Superior temporal gyrus (tissue), 1 donor: ENCODE measurements around the gene RNMT.
"Not testable (repeated sequence)": the region's sequence is repeated elsewhere in the genome, so short reads cannot be mapped to it uniquely, and the experiment has no call there.

ENCODE experiments used
- DNase-seq: peaks from one replicate; pipeline ENCODE4 v3.0.0-alpha.2; 2016; ENCODE audit errors: extremely low spot score

Gene RNMT

DNA sequence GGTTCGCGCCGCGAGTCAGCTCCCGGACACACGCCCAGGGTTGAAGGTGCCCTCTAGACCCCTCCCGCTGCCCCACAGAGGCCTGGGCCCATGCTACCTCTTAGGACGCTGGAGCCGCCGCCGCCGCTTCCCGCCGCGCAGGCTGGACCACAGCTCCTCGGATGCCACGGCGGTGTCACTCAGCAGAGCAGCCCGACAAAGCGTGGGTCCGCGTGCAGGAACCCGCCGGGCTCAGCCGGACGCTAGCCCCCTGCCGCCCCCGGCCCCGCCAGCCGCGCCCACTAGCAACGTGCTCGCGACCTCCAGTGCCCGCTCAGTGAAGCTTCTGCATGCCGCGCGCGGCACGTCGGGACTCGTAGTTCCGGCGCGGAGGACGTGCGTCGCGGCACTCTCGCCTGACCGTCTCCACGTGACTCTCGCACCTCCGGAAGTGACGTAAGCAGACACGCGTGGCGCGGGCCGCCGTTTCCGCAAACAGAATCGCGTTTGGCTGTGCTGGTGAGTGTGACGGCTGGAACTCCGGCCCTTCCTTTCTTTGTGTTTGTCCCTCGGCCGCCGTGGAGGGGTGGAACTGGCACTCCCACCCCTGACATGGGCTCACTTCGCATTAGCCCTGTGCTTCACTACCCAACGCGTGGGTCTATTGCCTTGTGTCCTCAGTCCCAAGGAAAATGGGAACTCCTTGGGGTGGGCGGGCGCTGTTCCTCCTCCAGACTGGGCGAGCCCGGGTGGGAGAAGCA, at the start of gene RNMT, which contains the start of gene FAM210A:
RNMT (plus strand) TSS at position 442 of the 740 bp plus-strand sequence. CDS start 4,845 bp downstream, outside the sequence.
FAM210A (minus strand) TSS at position 327 of the 740 bp plus-strand sequence. CDS start 44,481 bp downstream, outside the sequence.
- peak; percentile 98 for DNase-seq

DNA sequence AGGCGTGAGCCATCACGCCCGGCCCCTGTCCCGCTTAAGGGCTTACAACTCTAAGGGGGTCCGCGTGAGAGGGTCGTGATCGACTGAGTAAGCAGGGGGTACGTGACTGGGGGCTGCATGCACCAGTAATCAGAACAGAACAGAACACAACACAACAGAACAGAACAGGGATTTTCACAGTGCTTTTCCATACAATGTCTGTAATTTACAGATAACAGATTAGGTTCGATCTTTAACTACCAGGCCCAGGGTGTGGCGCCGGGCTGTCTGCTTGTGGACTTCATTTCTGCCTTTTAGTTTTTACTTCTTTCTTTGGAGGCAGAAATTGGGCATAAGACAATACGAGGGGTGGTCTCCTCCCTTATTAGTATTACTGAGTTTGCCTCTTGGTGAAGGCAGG, 49.1 kb upstream of the RNMT start:
- DNase-seq = not testable (repeated sequence)

DNA sequence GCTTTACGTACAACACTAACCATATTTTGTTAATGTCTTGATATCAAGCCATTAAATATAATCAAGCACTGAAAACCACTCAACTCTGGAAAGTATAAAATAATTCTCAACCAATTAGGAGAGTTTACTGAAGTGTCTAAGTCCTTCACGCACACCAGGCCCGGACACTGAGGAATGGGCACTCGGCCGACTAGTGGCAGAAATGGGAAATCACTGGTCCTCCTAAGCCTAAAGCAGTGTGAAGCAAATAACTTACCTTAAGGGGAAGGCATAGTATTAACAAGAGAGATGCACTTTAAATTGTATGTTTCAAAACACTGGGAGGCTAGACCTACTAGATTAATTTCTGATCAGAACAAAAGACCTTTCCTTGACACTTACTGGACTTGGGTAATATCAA, 45.9 kb upstream of the RNMT start:
- DNase-seq = peak; percentile 72

DNA sequence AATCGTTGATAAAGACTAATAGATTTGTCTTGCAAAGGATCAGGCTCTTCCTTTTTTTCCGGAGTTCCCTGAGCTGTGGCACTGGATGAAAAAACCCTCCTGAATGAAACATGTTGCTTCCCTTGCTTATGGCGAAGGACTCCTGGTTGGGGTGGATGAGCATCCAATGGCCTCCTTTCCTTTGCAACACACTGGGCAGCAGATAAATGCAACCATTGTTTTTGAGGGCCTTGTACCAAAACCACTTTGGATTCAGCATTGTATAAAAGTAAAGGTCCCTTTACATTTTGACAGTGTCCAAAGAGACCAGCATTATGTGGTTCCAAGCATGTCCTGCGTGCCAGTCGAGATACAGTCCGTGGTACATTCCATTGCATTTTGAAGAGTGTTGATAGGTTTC, 44.8 kb upstream of the RNMT start:
- DNase-seq = no peak

DNA sequence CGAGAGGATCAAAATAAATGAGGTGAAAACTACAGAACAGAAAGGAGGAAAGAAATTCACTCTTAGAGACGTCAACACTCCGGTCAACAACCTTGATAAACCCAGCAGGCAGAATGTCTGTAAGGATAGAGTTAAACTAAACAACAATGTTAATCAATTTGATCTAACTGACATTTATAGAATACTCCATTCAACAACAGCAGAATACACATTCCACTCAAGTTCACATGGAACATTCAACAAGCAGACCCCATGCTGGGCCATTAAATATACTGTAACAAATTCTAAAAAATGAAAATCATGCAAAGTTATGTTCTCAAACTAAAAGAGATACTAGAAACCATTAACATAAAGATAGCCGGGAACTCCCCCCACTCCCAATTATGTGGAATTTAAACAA, 41.9 kb upstream of the RNMT start:
- DNase-seq = no peak

DNA sequence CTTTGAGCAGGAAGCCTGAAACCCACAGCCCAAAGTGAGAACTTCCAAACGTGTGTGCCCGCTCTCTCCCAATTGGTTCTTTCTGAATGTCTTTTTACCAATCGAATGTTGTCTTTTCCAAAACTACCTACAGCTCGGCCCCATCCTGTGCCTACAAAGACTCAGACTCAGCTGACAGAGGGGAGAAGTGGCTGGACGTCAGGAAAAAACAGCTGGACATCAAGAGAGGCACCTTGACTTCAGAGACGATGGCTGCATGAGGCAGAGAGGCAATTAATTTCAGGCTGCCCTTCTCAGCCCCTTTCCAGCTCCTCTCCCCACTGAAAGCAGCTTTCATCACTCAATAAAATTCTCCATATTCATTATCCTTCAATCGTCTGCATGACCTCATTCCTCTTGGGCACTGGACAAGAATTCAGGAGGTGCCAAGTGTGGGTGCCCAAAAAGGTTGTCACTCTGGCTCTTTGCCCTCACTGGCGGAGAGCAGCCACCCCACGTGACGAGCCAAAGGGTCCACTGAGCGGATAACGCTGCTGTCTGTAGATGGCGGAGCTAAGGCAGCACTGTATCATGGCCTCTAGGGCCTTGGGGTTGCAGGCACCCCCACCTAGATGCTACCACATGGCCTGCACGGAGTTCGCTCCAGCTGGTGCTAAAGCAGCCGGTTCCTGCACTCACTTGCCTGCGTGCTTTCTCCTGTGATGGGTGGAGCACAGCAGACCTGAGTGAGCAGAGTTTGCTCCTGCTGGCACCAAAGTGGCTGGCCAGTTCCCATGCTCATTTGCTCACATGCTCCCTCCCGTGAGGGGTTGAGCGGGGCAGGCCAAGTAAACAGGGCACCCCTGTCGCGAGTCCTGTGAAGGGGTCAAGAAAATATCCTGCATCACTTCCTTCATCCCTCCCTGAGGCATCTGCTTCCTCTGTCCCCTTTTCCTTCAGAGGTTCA, 38.0 kb upstream of the RNMT start:
- DNase-seq = no peak

DNA sequence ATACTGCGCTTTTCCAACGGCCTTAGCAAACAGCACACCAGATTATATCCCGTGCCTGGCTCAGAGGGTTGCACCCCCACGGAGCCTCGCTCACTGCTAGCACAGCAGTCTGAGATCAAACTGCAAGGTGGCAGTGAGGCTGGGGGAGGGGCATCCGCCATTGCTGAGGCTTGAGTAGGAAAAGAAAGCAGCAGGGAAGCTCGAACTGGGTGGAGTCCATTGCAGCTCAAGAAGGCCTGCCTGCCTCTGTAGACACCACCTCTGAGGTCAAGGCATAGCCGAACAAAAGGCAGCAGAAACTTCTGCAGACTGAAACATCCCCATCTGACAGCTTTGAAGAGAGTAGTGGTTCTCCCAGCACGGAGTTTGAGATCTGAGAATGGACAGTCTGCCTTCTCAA, 36.4 kb upstream of the RNMT start:
- not testable (repeated sequence) for DNase-seq

DNA sequence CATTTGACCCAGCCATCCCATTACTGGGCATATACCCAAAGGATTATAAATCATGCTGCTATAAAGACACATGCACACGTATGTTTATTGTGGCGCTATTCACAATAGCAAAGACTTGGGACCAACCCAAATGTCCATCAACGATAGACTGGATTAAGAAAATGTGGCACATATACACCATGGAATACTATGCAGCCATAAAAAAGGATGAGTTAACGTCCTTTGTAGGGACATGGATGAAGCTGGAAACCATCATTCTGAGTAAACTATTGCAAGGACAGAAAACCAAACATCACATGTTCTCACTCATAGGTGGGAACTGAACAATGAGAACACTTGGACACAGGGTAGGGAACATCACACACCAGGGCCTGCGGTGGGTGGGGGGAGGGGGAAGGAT, 31.1 kb upstream of the RNMT start:
- DNase-seq = not testable (repeated sequence)

DNA sequence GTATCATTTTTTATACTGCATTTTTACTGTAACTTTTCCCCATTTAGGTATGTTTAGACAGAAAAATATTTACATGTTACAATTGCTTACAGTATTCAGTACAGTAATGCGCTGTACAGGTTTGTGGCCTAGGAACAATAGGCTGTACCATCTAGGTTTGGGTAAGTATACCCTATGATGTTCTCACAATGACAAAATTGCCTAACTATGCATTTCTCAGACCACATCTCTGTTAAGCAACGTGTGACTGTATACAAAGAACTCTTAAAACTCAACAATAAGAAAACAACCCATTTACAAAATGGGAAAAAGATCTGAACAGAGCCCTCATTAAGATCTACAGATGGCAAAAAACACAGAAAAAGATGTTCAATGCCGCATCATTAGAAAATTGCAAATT, 29.5 kb upstream of the RNMT start:
- no peak for DNase-seq

DNA sequence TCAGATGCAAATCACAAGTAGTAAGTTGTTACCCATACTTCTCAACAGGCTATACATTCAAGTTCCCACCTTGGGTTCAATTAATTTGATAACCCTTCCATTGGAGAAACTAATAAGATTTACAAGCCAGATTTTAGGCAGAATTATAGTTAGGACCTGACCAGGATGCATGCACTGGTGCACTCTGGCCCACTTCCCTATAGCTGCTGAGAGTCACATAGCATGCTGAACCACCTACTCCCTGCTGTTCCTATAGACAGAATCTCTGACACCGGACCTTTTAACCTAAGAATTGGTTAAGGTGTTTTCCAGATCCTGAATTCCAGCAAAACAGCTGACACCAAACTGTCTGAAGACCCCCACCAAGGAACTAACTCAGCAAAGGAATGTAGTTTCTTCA, 26.3 kb upstream of the RNMT start:
- DNase-seq = no peak

DNA sequence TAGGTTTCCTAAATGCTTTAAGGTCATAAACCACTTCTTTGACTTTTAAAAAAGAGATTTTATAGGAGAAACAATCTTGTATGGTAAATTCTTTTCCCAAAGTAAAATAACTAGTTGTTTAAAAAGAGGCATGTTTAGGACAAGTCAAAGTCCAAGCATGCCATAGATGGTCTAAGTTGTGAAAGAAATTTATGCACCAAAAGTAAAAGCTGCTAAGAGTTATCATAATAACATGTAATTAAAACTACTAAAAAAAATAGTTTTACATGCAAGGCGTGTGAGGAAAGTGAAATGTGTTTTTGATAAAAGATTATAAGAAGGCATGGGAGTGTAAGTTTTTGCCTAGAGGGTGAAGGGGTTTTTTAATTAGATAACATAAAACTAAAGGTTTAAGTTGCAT, 22.6 kb upstream of the RNMT start:
- no peak for DNase-seq

DNA sequence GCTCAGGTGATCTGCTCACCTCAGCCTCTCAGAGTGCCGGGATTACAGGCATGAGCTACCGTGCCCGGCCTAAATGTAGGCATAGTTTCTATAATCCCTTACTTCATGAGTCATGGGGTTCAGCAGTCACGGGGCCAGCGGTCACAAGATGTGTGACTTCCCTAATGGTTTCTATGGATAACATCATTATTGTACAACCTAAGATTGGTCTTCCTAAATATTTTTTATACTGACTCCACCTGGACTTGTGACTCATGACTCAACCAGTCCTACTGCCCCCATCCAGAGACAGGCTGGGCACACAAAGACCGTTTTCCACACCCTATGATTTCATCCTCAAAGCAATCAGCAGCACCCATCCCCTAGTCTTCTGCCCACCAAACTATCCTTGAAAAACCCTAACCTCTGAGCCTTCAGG, 16.1 kb upstream of the RNMT start:
- DNase-seq = no peak

DNA sequence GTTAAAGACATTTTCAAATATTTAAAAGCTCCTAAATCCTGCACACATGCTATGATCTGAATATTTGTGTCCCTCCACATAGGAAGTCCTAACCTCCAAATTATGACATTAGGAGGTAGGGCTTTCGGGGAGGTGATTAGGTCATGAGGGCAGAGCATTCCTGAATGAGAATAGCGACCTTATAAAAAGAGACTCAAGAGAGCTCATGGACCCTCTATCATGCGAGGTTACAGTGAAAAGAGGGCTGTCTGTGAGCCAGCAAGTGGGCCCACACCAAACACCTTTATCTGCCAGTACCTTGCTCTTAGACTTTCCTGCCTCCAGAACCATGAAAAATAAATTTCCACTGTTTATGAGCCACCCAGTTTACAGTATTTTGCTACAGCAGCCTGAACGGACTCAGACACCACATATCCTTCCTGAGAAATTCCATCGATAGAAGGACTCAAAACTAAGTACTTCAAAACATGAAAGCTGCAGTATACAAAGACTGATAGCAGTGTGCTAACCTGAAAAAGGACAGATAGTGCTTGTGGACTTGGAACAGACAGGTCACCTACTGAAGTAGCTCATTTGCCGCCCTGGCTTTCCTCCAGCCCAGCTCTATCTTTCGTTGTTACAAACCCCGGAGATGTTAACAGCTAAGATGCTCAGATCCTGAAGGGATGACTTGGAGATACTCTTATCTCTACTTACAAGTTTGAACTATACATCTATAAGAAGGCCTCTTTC, 13.9 kb upstream of the RNMT start:
- DNase-seq = no peak

DNA sequence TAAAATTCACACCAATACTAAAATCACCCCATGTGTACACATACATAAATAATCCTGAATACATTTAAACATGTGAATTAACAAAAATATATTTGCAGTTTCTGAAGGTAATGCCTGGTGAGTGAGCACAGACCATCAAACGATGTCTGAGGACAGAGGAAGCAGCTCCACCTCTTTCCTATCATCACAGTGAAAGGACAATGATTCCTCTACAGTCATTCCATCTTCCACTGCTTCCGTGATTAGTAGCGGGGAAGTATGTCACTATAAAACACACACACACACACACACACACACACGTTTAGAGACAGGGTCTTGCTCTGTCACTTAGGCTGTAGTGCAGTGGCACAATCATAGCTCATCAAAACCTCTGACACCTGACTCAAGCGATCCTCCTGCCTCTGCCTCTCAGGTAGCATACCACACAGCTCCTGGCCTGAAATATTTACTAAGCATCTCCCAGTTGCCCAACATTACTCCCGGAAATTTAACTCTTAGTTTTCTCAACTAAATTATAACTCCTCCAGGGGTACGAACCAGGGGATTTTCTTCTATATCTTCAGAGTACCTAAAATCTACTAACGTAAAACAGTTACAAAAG, 12.9 kb upstream of the RNMT start:
- DNase-seq = no peak

DNA sequence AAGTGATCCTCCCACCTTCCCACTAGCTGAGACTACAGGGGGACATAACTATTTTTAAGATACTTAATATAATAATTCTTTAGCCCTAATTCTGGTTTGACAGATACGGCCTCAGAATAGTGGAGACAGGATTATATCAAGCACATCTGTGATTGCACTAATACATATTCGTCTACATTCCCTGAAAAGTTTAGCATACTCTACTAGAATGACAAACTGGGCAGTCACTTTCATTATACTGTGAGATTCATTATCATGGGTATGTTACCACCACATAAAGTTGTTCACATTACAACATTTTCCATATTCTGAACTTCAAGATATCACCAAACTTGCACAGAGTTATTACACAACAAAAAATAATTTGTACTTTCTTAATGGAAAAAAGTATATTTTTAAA, 11.1 kb upstream of the RNMT start:
- DNase-seq = no peak

DNA sequence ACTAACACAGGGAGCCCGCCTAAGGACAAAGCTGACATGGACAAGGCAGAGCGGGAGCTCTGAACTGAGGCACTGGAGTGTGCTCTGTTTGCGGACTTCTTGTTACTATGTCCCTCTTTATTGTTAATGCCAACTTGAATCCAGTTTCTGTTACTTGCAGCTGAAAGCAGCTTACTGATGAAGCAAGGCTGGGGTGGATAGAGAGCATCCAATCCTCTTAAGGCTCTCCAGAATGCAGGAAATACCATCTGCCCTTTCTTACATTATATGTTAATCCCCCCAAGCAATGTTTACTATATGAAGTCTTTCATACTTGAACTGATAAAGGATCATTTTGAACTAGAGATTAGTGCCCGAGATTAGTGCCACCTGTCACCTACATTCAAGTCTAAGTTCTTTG, 9.6 kb upstream of the RNMT start:
- no peak for DNase-seq

DNA sequence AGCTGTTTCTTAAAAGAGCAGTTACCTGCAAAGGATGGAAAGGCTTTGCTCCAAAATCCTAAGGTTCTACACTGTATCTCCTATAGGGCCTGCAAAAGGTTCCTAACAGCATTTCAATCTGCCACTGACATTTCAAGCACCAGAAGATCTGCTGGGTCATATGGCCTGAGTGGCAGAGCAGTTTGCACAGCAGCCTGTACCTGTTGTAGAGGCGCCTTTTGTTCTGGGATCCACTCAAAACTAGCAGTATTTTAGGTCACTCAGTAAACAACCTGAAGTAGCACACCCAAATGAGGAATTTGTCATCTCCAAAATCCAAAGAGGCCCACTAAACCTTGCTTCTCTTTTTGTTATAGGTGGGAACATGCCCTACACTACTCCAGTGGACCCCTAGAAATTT, 6.3 kb upstream of the RNMT start:
- DNase-seq = no peak

DNA sequence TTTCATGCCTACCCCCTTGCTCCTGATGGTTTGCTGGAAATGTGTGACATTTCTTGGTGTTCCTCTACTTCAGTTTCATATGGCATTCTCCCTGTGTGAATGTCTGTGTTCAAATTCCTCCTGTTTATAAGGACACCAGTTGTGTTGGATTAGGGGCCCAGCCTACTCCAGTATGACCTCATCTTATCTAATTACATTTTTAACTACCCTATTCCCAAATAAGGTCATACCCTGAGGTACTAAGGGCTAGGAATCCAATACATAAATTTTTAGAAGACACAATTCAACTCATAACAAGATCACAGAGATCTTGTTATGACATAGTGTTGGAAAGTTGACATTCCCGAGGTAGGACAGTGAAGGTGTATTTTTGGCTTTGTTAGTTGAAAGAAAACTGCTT, 5.6 kb upstream of the RNMT start:
- DNase-seq = no peak

DNA sequence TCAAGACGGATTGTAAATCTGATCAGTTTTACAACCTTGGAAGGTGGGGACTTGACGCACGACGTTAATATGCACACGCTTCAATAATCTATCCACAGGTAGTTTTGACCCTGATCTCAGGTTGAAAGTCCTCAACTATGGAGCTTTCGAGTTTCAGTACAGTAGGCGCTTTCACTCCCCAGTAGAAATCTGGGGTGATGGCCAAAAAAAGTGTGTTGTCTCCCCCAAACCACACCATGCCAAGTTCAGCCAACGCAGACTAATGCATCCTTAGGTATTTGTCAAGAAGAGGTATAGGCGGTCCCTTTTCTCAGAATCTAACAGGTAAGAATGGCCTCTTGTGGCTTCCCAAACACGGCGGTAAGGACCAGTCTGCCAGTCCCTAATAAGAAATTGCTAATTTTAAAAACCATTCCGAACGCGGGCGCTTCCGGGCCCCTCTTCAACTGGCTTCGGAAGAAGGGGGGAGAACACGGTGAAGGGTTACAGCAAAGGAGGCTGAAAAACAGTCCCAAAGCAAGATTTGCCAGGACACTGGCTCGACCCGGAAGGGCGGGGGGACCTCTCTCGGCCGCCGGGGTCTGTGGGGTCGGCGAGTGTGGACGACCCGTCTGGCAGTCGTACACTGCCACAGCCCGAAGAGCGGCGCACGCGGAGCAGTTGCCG, 774 bp upstream of the RNMT start:
- DNase-seq = peak; percentile 9

DNA sequence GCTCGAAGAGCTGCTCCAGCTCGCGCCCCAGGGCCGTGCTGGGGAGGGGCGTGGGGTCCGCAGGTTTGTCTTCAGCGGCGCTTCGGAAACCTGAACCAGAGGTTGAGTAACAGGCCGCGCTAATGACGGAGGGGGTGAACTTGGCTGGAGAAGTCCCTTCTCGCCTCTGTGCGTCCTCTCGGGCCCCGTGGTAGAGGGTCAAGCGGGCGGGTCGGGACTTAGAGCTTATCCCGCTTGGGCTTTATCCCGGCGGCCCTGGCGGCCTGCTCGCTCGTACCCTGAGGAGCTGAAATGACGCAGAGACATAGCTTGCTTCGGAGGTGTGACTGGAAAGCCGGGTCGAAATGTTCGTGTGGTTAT, 479 bp downstream of the RNMT start:
- peak; percentile 13 for DNase-seq

DNA sequence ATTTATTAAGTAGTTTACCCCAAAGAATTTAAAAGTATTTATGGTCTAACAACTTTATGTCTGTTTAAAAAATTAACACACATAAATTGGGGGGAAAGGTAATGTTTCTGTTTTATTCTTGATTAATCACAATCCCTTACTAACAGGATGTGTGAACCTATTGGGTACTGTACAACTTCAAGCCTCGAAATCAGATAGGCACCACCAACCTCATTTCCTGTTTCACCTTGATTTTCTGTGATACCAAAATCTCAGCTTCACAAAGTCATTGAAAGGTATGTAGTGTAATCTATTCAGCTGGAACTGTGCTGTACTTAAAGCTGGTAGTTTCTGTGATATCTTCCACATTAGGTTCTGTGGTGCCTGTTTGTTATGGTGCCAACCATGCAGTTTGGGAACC, 4.0 kb downstream of the RNMT start:
- DNase-seq = no peak
